ENCODE data around the gene ERC1. TPM values are rescaled to one million over a fixed set of nuclear protein-coding genes. Genes with fewer than 3 reads are reported as not detected.

ERC1 gene
- total and polyA plus RNA-seq, 9 of the 15 experiments (the other 6 are each of a cell fraction or from before 2014, with no cell fraction given), result 0.74 to 11.8 (median 4.8) TPM

GRCh38 chr12:1418144-1418543 is 427.1 kb downstream of the ERC1 start:
- no peaks in the 10 kb centered on the region for H3K4me1 ChIP-seq (replicated peaks in 1 of 2; ENCODE audit: control insufficient read depth in 2 of 2, insufficient read depth in 2 of 2, low read length in 2 of 2)
- no peaks in the 10 kb centered on the region for H4K20me1 ChIP-seq (replicated peaks; ENCODE audit: control insufficient read depth, insufficient read depth, low read length)
- H2AFZ ChIP-seq (ENCODE audit: low read depth, low read length), result no peak overlapping the region
- no peaks in the 10 kb centered on the region for H3K9me1 ChIP-seq (ENCODE audit: control insufficient read depth, insufficient read depth, low read length)
- H3K9me3 ChIP-seq (replicated peaks; ENCODE audit: control insufficient read depth, insufficient read depth, low read depth, low read length), result peaks cover 6% of the 10 kb centered on the region
- FAIRE-seq, result no peak
- H3K36me3 ChIP-seq (ENCODE audit: control insufficient read depth, insufficient read depth, low read length), result no peaks in the 10 kb centered on the region
- WGBS (ENCODE audit: insufficient coverage, low coverage, missing lambda C conversion rate), result 7% methylated on average over 2 of the region's 2 CpGs
- H3K9ac ChIP-seq (ENCODE audit: insufficient read depth in 1 of 2, low read depth in 2 of 2, low read length in 2 of 2), result no peak overlapping the region
- no peak for ATAC-seq
- H3K27ac ChIP-seq (ENCODE audit: extremely low read depth, low read depth, low read length), result no peak overlapping the region
- DNase-seq (ENCODE audit: extremely low read depth in 1 of 4, low spot score in 3 of 4), result peak in 1 of 4 experiments; percentile 7
- CTCF ChIA-PET (ENCODE audit: low intra/inter-chr PET ratio), result no interaction called here
- intact Hi-C loops (cut with micrococcal nuclease), result no loop called here
- TF ChIP-seq FUS (optimal IDR thresholded peaks at IDR 0.05; ENCODE audit: low read depth, low read length) (no peak), ZNF507 (tag; conservative IDR thresholded peaks at IDR 0.05) (no peak), TEAD1 (CRISPR knock-in tag; IDR thresholded peaks at IDR 0.05) (no peak)
- H3K4me2 ChIP-seq (ENCODE audit: insufficient read depth, low read length), result no peak overlapping the region
- BruUV-seq (replicated peaks), result no TSS peak
- POLR2A ChIA-PET, result interaction anchor here (0.6 kb wide), 2 partner anchors 9 to 56 kb away, joined by 3 to 4 read pairs; no protein-coding TSS in a partner anchor
- H3K79me2 ChIP-seq (ENCODE audit: control insufficient read depth, insufficient read depth, low read length), result no peaks in the 10 kb centered on the region
- no peaks in the 10 kb centered on the region for H3K27me3 ChIP-seq (ENCODE audit: control insufficient read depth in 2 of 2, insufficient read depth in 2 of 2, low read length in 2 of 2)
- in situ Hi-C loops (cut with MboI), result no loop called here
- H3K4me3 ChIP-seq, result no peak overlapping the region

GRCh38 chr12:1419849-1420371 is 428.9 kb downstream of the ERC1 start:
- BruUV-seq (replicated peaks), result no TSS peak
- DNase-seq (ENCODE audit: extremely low read depth in 1 of 4, low spot score in 3 of 4) (no peak), ATAC-seq (no peak), FAIRE-seq (no peak)
- H3K27me3 ChIP-seq (ENCODE audit: control insufficient read depth in 2 of 2, insufficient read depth in 2 of 2, low read length in 2 of 2), result no peaks in the 10 kb centered on the region
- intact Hi-C loops (cut with micrococcal nuclease), result no loop called here
- in situ Hi-C loops (cut with MboI), result no loop called here
- H3K9me1 ChIP-seq (ENCODE audit: control insufficient read depth, insufficient read depth, low read length), result no peaks in the 10 kb centered on the region
- no peaks in the 10 kb centered on the region for H3K4me1 ChIP-seq (replicated peaks in 1 of 2; ENCODE audit: control insufficient read depth in 2 of 2, insufficient read depth in 2 of 2, low read length in 2 of 2)
- H3K36me3 ChIP-seq (ENCODE audit: control insufficient read depth, insufficient read depth, low read length), result no peaks in the 10 kb centered on the region
- 92% methylated on average over 1 of the region's 1 CpG for WGBS (ENCODE audit: insufficient coverage, low coverage, missing lambda C conversion rate)
- no peak overlapping the region for H3K4me3 ChIP-seq
- no peak overlapping the region for H3K27ac ChIP-seq (ENCODE audit: extremely low read depth, low read depth, low read length)
- no peak overlapping the region for H3K4me2 ChIP-seq (ENCODE audit: insufficient read depth, low read length)
- H3K9ac ChIP-seq (ENCODE audit: insufficient read depth in 1 of 2, low read depth in 2 of 2, low read length in 2 of 2), result no peak overlapping the region
- POLR2A ChIA-PET, result no interaction called here
- TF ChIP-seq ZFP1 (CRISPR knock-in tag; IDR thresholded peaks at IDR 0.05), result no peak
- no peak for TF ChIP-seq ZNF695 (CRISPR knock-in tag; IDR thresholded peaks at IDR 0.05)
- no peak for TF ChIP-seq ZC3H4 (CRISPR knock-in tag; IDR thresholded peaks at IDR 0.05; ENCODE audit: borderline replicate concordance)
- TF ChIP-seq NELFE (IDR thresholded peaks at IDR 0.05; ENCODE audit: insufficient read depth, insufficient read length), result no peak
- H2AFZ ChIP-seq (ENCODE audit: low read depth, low read length), result no peak overlapping the region
- CTCF ChIA-PET (ENCODE audit: low intra/inter-chr PET ratio), result no interaction called here
- peaks cover 6% of the 10 kb centered on the region for H3K9me3 ChIP-seq (replicated peaks; ENCODE audit: control insufficient read depth, insufficient read depth, low read depth, low read length)
- H3K79me2 ChIP-seq (ENCODE audit: control insufficient read depth, insufficient read depth, low read length), result no peaks in the 10 kb centered on the region
- no peaks in the 10 kb centered on the region for H4K20me1 ChIP-seq (replicated peaks; ENCODE audit: control insufficient read depth, insufficient read depth, low read length)

All from K562 (cell line).